GM12878 (cell line): Measurements from ENCODE around the gene MSH3. TPM values are rescaled to one million over a fixed set of nuclear protein-coding genes. Genes with fewer than 3 reads are reported as not detected.

Experiments used
- ATAC-seq: fragments of 200-7000 bp; cut with Tn5 transposase; 3 replicates; pipeline ENCODE4 v1.9.1; 2020; ENCODE audit warnings: mild to moderate bottlenecking, moderate library complexity
- BruUV-seq: library from RNA; stranded (reverse); fragments of 400-500 nt; replicated peaks from 2 replicates; lab custom pipeline; 2021; lab: Mats Ljungman, UMichigan
- CTCF ChIA-PET: fragments of 300-600 bp; sonication (Branson Sonifier 250); formaldehyde crosslinking; extraction: SDS; loops from one replicate; lab custom pipeline; 2021; ENCODE audit warnings: inconsistent platforms; lab: Yijun Ruan, JAX
- POLR2A ChIA-PET: fragments of 350-600 bp; formaldehyde crosslinking; extraction: SDS; loops from one replicate; lab custom pipeline; 2021; ENCODE audit warnings: inconsistent platforms; lab: Charles Lee
- RAD21 ChIA-PET: fragments of 300-600 bp; sonication (Branson Sonifier 250); formaldehyde crosslinking; loops from one replicate; lab custom pipeline; 2023; ENCODE audit warnings: antibody characterized with exemption; ENCODE audit not compliant: unreplicated experiment; lab: Charles Lee
- SMC1A ChIA-PET: fragments of 300-600 bp; sonication (Branson Sonifier 250); formaldehyde crosslinking; loops from one replicate; lab custom pipeline; 2023; ENCODE audit not compliant: unreplicated experiment, uncharacterized antibody; lab: Charles Lee
- DNase-seq: peaks from one replicate; pipeline ENCODE4 v3.0.0-alpha.2; 2011; ENCODE audit warnings: low read depth, low spot score
- FAIRE-seq: peaks from 3 replicates; lab custom pipeline; 2011; peaks lifted over from hg19 to GRCh38; lab: Jason Lieb, UNC
- H2AFZ ChIP-seq: 2 replicates; pipeline ENCODE4 v1.6.0; 2011; ENCODE audit warnings: low read depth, low read length, control low read depth; ENCODE audit not compliant: control insufficient read depth
- H3K27ac ChIP-seq: 2 replicates; pipeline ENCODE4 v1.5.1; 2011; ENCODE audit warnings: control low read depth; ENCODE audit not compliant: control insufficient read depth, insufficient read depth
- H3K27me3 ChIP-seq, 2 experiments: replicated peaks in 1 of 2; 2 replicates each; pipeline versions ENCODE4 v1.6.0 to v1.6.1; 2011; ENCODE audit warnings: low read length in 1 of 2; ENCODE audit not compliant: control insufficient read depth in 2 of 2, insufficient read depth in 2 of 2
- H3K36me3 ChIP-seq, 2 experiments: 2 replicates each; pipeline ENCODE4 v1.5.1; 2011; ENCODE audit warnings: low read length in 1 of 2; ENCODE audit not compliant: control insufficient read depth in 2 of 2, insufficient read depth in 2 of 2
- H3K4me1 ChIP-seq: 2 replicates; pipeline ENCODE4 v1.6.1; 2011; ENCODE audit warnings: mild to moderate bottlenecking, low read length, moderate library complexity, mixed read lengths; ENCODE audit not compliant: control insufficient read depth, insufficient read depth
- H3K4me2 ChIP-seq: 2 replicates; pipeline ENCODE4 v1.6.0; 2011; ENCODE audit warnings: control low read depth; ENCODE audit not compliant: control insufficient read depth, insufficient read depth
- H3K4me3 ChIP-seq: fragments of 200-600 bp; sonication (generic); 2 replicates; pipeline ENCODE4 v1.5.1; 2016
- H3K79me2 ChIP-seq: 2 replicates; pipeline ENCODE4 v1.6.0; 2011; ENCODE audit warnings: low read length; ENCODE audit not compliant: control insufficient read depth, insufficient read depth
- H3K9ac ChIP-seq: 2 replicates; pipeline ENCODE4 v1.8.0; 2011; ENCODE audit warnings: low read length, control low read depth, mixed read lengths; ENCODE audit not compliant: control insufficient read depth, insufficient read depth
- H3K9me3 ChIP-seq: replicated peaks from 3 replicates; pipeline ENCODE4 v1.5.1; 2011; ENCODE audit warnings: mild to moderate bottlenecking, low read length; ENCODE audit not compliant: control insufficient read depth, insufficient read depth
- H4K20me1 ChIP-seq: 2 replicates; pipeline ENCODE4 v1.6.0; 2011; ENCODE audit not compliant: control insufficient read depth, insufficient read depth
- CHD2 ChIP-seq: IDR thresholded peaks from 2 replicates; pipeline ENCODE4 v1.6.1; 2011; ENCODE audit warnings: low read depth, low read length, improper control_type of control experiment, borderline replicate concordance
- CHD4 ChIP-seq: fragments of 200-600 bp; sonication (generic); IDR thresholded peaks from 2 replicates; pipeline ENCODE4 v1.6.1; 2016; ENCODE audit warnings: mild to moderate bottlenecking
- E2F8 ChIP-seq: fragments of 450-650 bp; IDR thresholded peaks from 2 replicates; pipeline ENCODE4 v1.6.1; 2018; ENCODE audit warnings: mild to moderate bottlenecking, low read depth, moderate library complexity; ENCODE audit not compliant: partially characterized antibody
- EZH2 ChIP-seq: IDR thresholded peaks from 2 replicates; pipeline ENCODE4 v1.6.1; 2012; ENCODE audit warnings: low read depth, mild to moderate bottlenecking, control low read depth, inconsistent platforms, low read length, borderline replicate concordance; ENCODE audit not compliant: control insufficient read depth
- KDM1A ChIP-seq: fragments of 200-600 bp; sonication (generic); IDR thresholded peaks from 2 replicates; pipeline ENCODE4 v1.6.1; 2016; ENCODE audit warnings: borderline replicate concordance
- NRF1 ChIP-seq: conservative IDR thresholded peaks from 2 replicates; pipeline ENCODE4 v1.6.1; 2011; ENCODE audit warnings: mild to moderate bottlenecking, low read depth, low read length, improper control_type of control experiment
- POLR2AphosphoS2 ChIP-seq: IDR thresholded peaks from 2 replicates; pipeline ENCODE4 v1.6.1; 2011; ENCODE audit warnings: low read depth, mild to moderate bottlenecking, low read length, improper control_type of control experiment, moderate library complexity
- YY1 ChIP-seq: IDR thresholded peaks from 2 replicates; pipeline ENCODE4 v1.6.1; 2011; ENCODE audit warnings: low read depth, mild to moderate bottlenecking, low read length
- ZNF274 ChIP-seq: IDR thresholded peaks from one replicate; pipeline ENCODE4 v1.8.0; 2011; ENCODE audit not compliant: insufficient read length, insufficient read depth
- WGBS: methylation state at CpG from one replicate; pipeline ENCODE4 v1.1.6; 2016; ENCODE audit warnings: low lambda C conversion rate; ENCODE audit not compliant: insufficient replicate concordance, insufficient coverage; ENCODE audit errors: missing lambda C conversion rate; 5-methylcytosine and 5-hydroxymethylcytosine counted together
- in situ Hi-C: fragments of 300-500 bp; cut with MboI; formaldehyde crosslinking; loops from 9 replicates; pipeline ENCODE4 v1.14.3; 2018; ENCODE audit warnings: mixed read lengths
- intact Hi-C: fragments of 100-400 bp; cut with micrococcal nuclease; formaldehyde crosslinking; loops from one replicate; pipeline ENCODE4 v1.14.2; 2022; ENCODE audit not compliant: unreplicated experiment
- polyA plus RNA-seq, 11 experiments: library from polyadenylated mRNA; depleted of rRNA in 4 of 11; unstranded in 6 of 11; stranded (reverse) in 5 of 11; fragments of >200 nt; fragmentation: Nextera tagmentation in 4 of 11; fragmentation: Illumina TruSeq in 1 of 11; extraction: Ambion mirVana in 4 of 11; extraction: Trizol in 1 of 11; gene quantifications; 1 replicate in 1 of 11; 2 replicates in 10 of 11; pipeline versions ENCODE4 v1.2.1 to v1.2.3, GENCODE V29; 2011 to 2016; ENCODE audit warnings: inconsistent platforms in 2 of 11, missing spikeins in 2 of 11, low read depth in 1 of 11
- total RNA-seq, 4 experiments: library from RNA; depleted of rRNA in 3 of 4; stranded (reverse); fragments of >200 nt in 3 of 4; fragmentation: Illumina TruSeq in 1 of 4; extraction: Trizol in 1 of 4; gene quantifications; 2 replicates each; pipeline versions ENCODE4 v1.2.1 to v1.2.3, GENCODE V29; 2013 to 2021

MSH3 gene
- total and polyA plus RNA-seq, 10 of the 15 experiments (the other 5 are each of a cell fraction or from before 2014, with no cell fraction given) = 4.7 to 17.5 (median 12.2) TPM

- ChIA-PET RAD21 (no interaction called here), SMC1A (interaction anchor here (0.6 to 1.3 kb wide), 3 partner anchors 17 to 183 kb away, joined by 3 to 4 read pairs (median 3); no protein-coding TSS in a partner anchor), CTCF (interaction anchor here (0.7 to 1.4 kb wide), 3 partner anchors 10 to 488 kb away, joined by 3 read pairs; no protein-coding TSS in a partner anchor)
- DNase-seq = no peak
- Histone ChIP-seq H3K4me3 (no peak overlapping the region), H3K4me1 (no peaks in the 10 kb centered on the region), H3K9ac (no peak overlapping the region), H4K20me1 (no peaks in the 10 kb centered on the region), H3K27me3 (no peaks in the 10 kb centered on the region), H3K79me2 (no peaks in the 10 kb centered on the region), H3K9me3 (no peaks in the 10 kb centered on the region), H3K27ac (no peak overlapping the region), H2AFZ (no peak overlapping the region), H3K4me2 (no peak overlapping the region)
- ATAC-seq = no peak
- BruUV-seq = no TSS peak
- intact Hi-C loops (no loop called here), in situ Hi-C loops (loop anchor here (10.0 kb wide), 1 partner anchor 460 kb away; no protein-coding TSS in a partner anchor)
- FAIRE-seq = no peak
- WGBS = 91% methylated on average over 6 of the region's 6 CpGs
- TF ChIP-seq EZH2 (no peak), CHD4 (no peak), CHD2 (no peak), YY1 (no peak), NRF1 (no peak), POLR2AphosphoS2 (no peak), KDM1A (no peak), E2F8 (no peak), ZNF274 (no peak)
- TF ChIP-seq, all 136 proteins: peak for 0
- H3K36me3 ChIP-seq = peaks cover 2 to 3% of the 10 kb centered on the region in 2 experiments; a peak in 2 of 4 replicates
- POLR2A ChIA-PET = no interaction called here
Observed at GRCh38 chr5:80705216-80705769, 50.8 kb downstream of the MSH3 start.
